ENCODE measurements around the gene MED31. TPM values are rescaled to one million over a fixed set of nuclear protein-coding genes. Genes with fewer than 3 reads are reported as not detected.
A peak's percentile ranks its signal among the peaks of the same experiment; 100 is the strongest.

The MED31 gene
- total and polyA plus RNA-seq, 2 of the 13 experiments (the other 11 are each of a cell fraction or from before 2014, with no cell fraction given): 19.0 to 20.9 TPM

- TF ChIP-seq NFIB (CRISPR knock-in tag; IDR thresholded peaks at IDR 0.05; ENCODE audit: borderline replicate concordance): no peak
- TF ChIP-seq BORCS8-MEF2B (CRISPR knock-in tag; IDR thresholded peaks at IDR 0.05): peak; percentile 80
- 0 out of 2 replicates have a peak, but pooled peaks have one; percentile 18 for TF ChIP-seq ZNF740 (CRISPR knock-in tag; IDR thresholded peaks at IDR 0.05)
- peak; percentile 66; the same call in 1 of the 2 replicates for TF ChIP-seq ZFP37 (CRISPR knock-in tag; IDR thresholded peaks at IDR 0.05; ENCODE audit: borderline replicate concordance)
- TF ChIP-seq ZFP36L1 (CRISPR knock-in tag; IDR thresholded peaks at IDR 0.05): peak; percentile 52; the same call in 1 of the 2 replicates
- peak; percentile 96 for TF ChIP-seq FOXJ3 (CRISPR knock-in tag; IDR thresholded peaks at IDR 0.05; ENCODE audit: borderline replicate concordance)
- TF ChIP-seq ETV6 (CRISPR knock-in tag; conservative IDR thresholded peaks at IDR 0.05): peak; percentile 24; the same call in 1 of the 2 replicates
- no peak for TF ChIP-seq ZMAT5 (CRISPR knock-in tag; IDR thresholded peaks at IDR 0.05; ENCODE audit: borderline replicate concordance, low read depth)
- TF ChIP-seq ZNF343 (CRISPR knock-in tag; IDR thresholded peaks at IDR 0.05): 0 out of 2 replicates have a peak, but pooled peaks have one; percentile 77
- peak; percentile 98 for TF ChIP-seq PPARG (CRISPR knock-in tag; conservative IDR thresholded peaks at IDR 0.05)
- TF ChIP-seq ZNF709 (CRISPR knock-in tag; IDR thresholded peaks at IDR 0.05): peak; percentile 87; the same call in 1 of the 2 replicates
- peak; percentile 72 for TF ChIP-seq CEBPG (CRISPR knock-in tag; IDR thresholded peaks at IDR 0.05)
- TF ChIP-seq FOXO4 (CRISPR knock-in tag; conservative IDR thresholded peaks at IDR 0.05): no peak
- 0 out of 2 replicates have a peak, but pooled peaks have one; percentile 85 for TF ChIP-seq KLF12 (CRISPR knock-in tag; IDR thresholded peaks at IDR 0.05; ENCODE audit: borderline replicate concordance)
- TF ChIP-seq ZNF558 (CRISPR knock-in tag; IDR thresholded peaks at IDR 0.05; ENCODE audit: borderline replicate concordance): no peak; the same call in 1 of the 2 replicates
- no peak for TF ChIP-seq RFX5 (IDR thresholded peaks at IDR 0.05; ENCODE audit: low read depth, low read length)
- TF ChIP-seq NR2F6 (IDR thresholded peaks at IDR 0.05): peak; percentile 99
- peak; percentile 99 for TF ChIP-seq NR2F6 (CRISPR knock-in tag; IDR thresholded peaks at IDR 0.05)
- peak; percentile 58 for TF ChIP-seq HBP1 (CRISPR knock-in tag; IDR thresholded peaks at IDR 0.05; ENCODE audit: low read depth)
- peak; percentile 68; the same call in 1 of the 2 replicates for TF ChIP-seq SPEN (CRISPR knock-in tag; IDR thresholded peaks at IDR 0.05; ENCODE audit: low read depth)
- TF ChIP-seq ATF4 (CRISPR knock-in tag; IDR thresholded peaks at IDR 0.05): peak in 1 of 2 experiments; percentile 77; a peak in 1 of 4 replicates
- TF ChIP-seq JUN (CRISPR knock-in tag; IDR thresholded peaks at IDR 0.05): peak; percentile 81
- TF ChIP-seq ZNF557 (CRISPR knock-in tag; IDR thresholded peaks at IDR 0.05): peak; percentile 88; the same call in 1 of the 2 replicates
- TF ChIP-seq SMAD3 (CRISPR knock-in tag; IDR thresholded peaks at IDR 0.05): peak; percentile 80
- no peak for TF ChIP-seq ZNF10 (CRISPR knock-in tag; IDR thresholded peaks at IDR 0.05; ENCODE audit: borderline replicate concordance, low read depth)
- TF ChIP-seq SOX5 (CRISPR knock-in tag; IDR thresholded peaks at IDR 0.05; ENCODE audit: borderline replicate concordance): peak; percentile 99
Measured at GRCh38 chr17:6699997-6700947, 48.9 kb upstream of the MED31 start (continued).

All from HepG2 (cell line).